ENCODE measurements around the gene NPTN.

The NPTN gene

GRCh38 chr15:73621286-73621826 lies 11.8 kb downstream of the NPTN start:
- peaks cover 6% of the 10 kb centered on the region for H3K36me3 Mint-ChIP-seq (ENCODE audit: low read depth)
- H3K27ac Mint-ChIP-seq: no peak overlapping the region
- peaks cover 55% of the 10 kb centered on the region for H3K4me1 Mint-ChIP-seq (ENCODE audit: low read depth)
- no peaks in the 10 kb centered on the region for H3K9me3 Mint-ChIP-seq
- no peak overlapping the region for H3K4me3 Mint-ChIP-seq
- H3K27me3 Mint-ChIP-seq: no peaks in the 10 kb centered on the region

DNA sequence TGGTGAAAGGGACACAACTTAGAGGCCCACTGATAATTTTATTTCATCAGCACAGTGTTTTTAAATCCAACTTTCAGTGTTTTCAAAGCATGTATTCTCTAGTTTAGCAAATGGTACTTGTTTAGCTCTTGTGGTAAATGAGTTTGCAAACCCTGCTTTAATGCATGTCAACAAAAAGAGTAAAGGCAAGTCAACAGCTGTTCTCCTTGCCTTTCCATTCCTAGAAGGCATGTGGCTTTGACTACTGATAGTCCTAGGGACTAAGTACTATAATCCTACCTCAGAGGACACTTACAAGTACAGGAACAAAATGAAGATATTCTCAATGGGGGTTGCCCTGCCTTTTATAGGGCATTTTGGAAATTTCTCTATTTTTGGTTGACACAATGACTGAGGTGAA lies 13.1 kb downstream of the NPTN start:
- Mint-ChIP-seq H3K36me3 (ENCODE audit: low read depth) (peaks cover 6% of the 10 kb centered on the region), H3K4me1 (ENCODE audit: low read depth) (peaks cover 53% of the 10 kb centered on the region), H3K4me3 (no peak overlapping the region), H3K27ac (no peak overlapping the region), H3K9me3 (no peaks in the 10 kb centered on the region), H3K27me3 (no peaks in the 10 kb centered on the region)

DNA sequence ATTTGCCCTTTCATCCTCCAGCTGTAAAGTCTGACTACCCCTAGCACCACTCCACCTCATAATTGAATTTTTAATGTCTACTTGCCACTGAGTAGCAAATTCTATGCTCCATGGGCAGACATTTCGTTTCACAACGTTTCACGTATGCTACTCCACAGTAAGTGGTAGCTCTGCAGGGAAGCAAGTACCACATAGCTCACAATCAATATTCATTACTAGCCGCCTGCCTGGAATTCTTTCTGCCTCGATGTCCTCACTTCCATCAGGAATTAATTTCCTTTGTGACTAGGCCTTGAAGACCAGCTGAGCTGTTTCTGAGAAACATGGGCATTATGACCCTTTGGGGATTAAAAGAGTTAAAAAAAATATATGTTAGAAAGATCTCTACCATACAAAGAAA lies 15.3 kb downstream of the NPTN start:
- Mint-ChIP-seq H3K4me3 (no peak overlapping the region), H3K27ac (no peak overlapping the region), H3K27me3 (no peaks in the 10 kb centered on the region), H3K4me1 (ENCODE audit: low read depth) (peaks cover 48% of the 10 kb centered on the region), H3K9me3 (no peaks in the 10 kb centered on the region), H3K36me3 (ENCODE audit: low read depth) (peaks cover 6% of the 10 kb centered on the region)

DNA sequence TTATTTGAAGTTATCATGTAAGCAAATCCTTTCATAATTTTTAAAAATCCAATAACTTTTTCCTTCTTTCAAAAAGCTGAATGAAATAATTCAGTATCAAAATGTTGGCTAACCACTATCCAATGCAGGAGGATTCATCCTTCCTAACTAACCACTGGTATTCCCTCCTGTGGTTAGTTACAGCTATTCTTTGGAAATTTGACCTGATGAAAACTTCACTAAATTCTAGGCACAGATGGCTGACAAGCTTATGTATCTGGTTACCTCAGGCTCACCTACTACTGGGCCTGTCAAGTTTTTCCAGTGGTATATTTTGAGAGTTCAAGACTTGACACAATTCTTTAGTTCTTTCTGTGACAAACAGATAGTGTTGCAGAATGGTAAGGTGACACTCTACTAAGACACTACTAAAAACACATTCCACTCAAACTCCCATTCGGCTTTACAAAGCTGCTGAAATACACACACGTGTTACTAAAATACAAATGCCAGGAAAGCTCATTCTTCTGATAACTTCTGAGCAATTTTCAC lies 15.8 kb downstream of the NPTN start:
- no peak overlapping the region for H3K27ac Mint-ChIP-seq
- no peak overlapping the region for H3K4me3 Mint-ChIP-seq
- H3K9me3 Mint-ChIP-seq: no peaks in the 10 kb centered on the region
- peaks cover 6% of the 10 kb centered on the region for H3K36me3 Mint-ChIP-seq (ENCODE audit: low read depth)
- H3K27me3 Mint-ChIP-seq: no peaks in the 10 kb centered on the region
- peaks cover 44% of the 10 kb centered on the region for H3K4me1 Mint-ChIP-seq (ENCODE audit: low read depth)

- H3K27me3 Mint-ChIP-seq: no peaks in the 10 kb centered on the region
- H3K27ac Mint-ChIP-seq: peak overlapping the region; percentile 8
- no peak overlapping the region for H3K4me3 Mint-ChIP-seq
- H3K4me1 Mint-ChIP-seq (ENCODE audit: low read depth): peaks cover 54% of the 10 kb centered on the region
- H3K36me3 Mint-ChIP-seq (ENCODE audit: low read depth): peaks cover 8% of the 10 kb centered on the region
- H3K9me3 Mint-ChIP-seq: no peaks in the 10 kb centered on the region
Measured at GRCh38 chr15:73608941-73609340, 24.2 kb downstream of the NPTN start.

DNA sequence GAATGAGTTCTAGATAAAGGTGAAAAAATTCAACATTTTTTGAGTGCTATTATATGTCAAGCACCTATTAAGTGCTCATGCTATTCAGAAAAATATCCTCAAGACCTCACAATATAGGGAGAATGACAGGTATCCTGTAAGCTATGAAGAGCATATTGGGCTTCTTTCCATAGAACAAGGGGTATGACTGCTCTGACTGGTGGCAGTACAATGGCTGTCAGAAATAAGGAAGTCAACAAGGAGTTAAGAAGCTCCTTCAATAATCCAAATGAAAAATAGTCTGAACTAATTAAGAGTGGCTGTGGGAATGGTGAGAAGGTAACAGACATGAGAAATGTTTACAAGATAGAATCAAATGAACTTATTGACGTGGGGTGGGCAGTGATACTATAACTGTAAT lies 24.7 kb downstream of the NPTN start:
- peaks cover 8% of the 10 kb centered on the region for H3K36me3 Mint-ChIP-seq (ENCODE audit: low read depth)
- no peak overlapping the region for H3K4me3 Mint-ChIP-seq
- H3K27me3 Mint-ChIP-seq: no peaks in the 10 kb centered on the region
- peak overlapping the region; percentile 8 for H3K27ac Mint-ChIP-seq
- peaks cover 54% of the 10 kb centered on the region for H3K4me1 Mint-ChIP-seq (ENCODE audit: low read depth)
- no peaks in the 10 kb centered on the region for H3K9me3 Mint-ChIP-seq

GRCh38 chr15:73607843-73608242 lies 25.3 kb downstream of the NPTN start:
- Mint-ChIP-seq H3K4me1 (ENCODE audit: low read depth) (peaks cover 54% of the 10 kb centered on the region), H3K9me3 (no peaks in the 10 kb centered on the region), H3K27me3 (no peaks in the 10 kb centered on the region), H3K27ac (no peak overlapping the region), H3K36me3 (ENCODE audit: low read depth) (peaks cover 8% of the 10 kb centered on the region), H3K4me3 (no peak overlapping the region)

DNA sequence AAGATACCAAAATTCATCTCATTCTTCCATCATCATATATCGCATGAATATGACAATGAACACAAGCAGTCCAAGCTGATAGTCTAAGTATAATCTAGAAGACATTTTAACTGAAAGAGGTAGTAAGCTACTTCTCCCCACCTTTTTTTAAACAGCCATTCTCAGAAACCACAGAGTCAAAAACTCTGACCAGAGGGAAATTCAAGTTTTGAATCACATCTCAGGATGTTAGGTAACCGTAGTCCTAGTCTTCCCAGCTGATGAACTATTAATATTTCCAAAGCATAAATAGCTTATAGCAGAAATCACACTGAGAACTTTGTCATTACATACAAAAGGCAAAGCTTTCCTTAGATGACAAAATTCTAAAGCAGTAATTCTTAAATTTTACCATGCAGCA lies 25.8 kb downstream of the NPTN start:
- Mint-ChIP-seq H3K9me3 (no peaks in the 10 kb centered on the region), H3K27me3 (no peaks in the 10 kb centered on the region), H3K4me1 (ENCODE audit: low read depth) (peaks cover 54% of the 10 kb centered on the region), H3K27ac (no peak overlapping the region), H3K36me3 (ENCODE audit: low read depth) (peaks cover 8% of the 10 kb centered on the region), H3K4me3 (no peak overlapping the region)

DNA sequence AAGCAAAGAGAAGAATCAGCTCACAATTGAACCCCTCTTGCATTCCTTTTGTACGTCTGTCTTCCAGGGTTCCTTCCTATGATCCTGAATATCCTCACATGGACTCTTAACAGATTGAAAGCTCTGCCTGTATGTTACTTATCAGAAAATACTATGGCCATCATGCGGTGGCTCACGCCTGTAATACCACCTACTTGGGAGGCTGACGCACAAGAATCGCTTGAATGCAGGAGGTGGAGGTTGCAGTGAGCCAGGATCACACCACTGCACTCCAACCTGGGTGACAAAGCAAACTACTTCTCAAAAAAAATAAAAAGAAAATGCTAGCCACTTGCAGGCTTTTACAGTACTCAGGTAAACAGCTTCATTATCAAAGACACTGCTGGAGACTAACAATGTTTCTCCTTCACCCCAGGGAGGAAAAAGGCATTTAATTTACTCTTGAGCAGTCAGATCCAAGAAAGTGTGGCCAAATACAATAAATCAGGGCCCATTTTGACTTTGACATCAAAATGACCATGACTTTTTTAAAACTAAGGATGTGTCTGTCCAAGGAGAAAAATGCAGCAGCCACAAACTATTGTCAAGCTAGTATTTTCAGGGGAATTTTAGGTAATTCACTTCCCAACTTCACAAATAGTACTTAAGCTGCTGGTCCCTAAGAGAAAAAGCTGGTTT lies 27.3 kb downstream of the NPTN start:
- Mint-ChIP-seq H3K4me1 (ENCODE audit: low read depth) (peaks cover 49% of the 10 kb centered on the region), H3K4me3 (no peak overlapping the region), H3K27me3 (no peaks in the 10 kb centered on the region), H3K9me3 (no peaks in the 10 kb centered on the region), H3K27ac (no peak overlapping the region), H3K36me3 (ENCODE audit: low read depth) (peaks cover 8% of the 10 kb centered on the region)

DNA sequence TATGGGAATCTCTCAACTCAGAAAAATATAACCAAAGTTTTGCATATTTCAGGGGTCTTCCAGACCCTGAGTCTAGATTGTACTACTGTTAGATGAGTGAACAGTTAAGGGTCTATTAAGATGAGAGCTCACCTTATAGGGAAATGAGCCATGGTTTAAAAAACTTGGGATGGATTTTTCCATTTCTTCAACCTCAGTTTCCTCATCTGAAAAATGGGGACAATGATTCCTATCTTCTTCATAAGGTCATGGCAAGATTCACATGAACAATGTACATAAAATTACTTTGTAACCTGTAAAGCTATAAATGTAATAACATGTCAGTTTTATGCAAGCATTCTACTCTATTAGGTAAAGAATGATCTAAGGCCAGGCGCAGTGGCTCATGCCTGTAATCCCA lies 28.7 kb downstream of the NPTN start:
- peaks cover 35% of the 10 kb centered on the region for H3K4me1 Mint-ChIP-seq (ENCODE audit: low read depth)
- no peak overlapping the region for H3K4me3 Mint-ChIP-seq
- peaks cover 8% of the 10 kb centered on the region for H3K36me3 Mint-ChIP-seq (ENCODE audit: low read depth)
- H3K27ac Mint-ChIP-seq: no peak overlapping the region
- no peaks in the 10 kb centered on the region for H3K27me3 Mint-ChIP-seq
- no peaks in the 10 kb centered on the region for H3K9me3 Mint-ChIP-seq

- H3K4me1 Mint-ChIP-seq (ENCODE audit: low read depth): peaks cover 20% of the 10 kb centered on the region
- no peaks in the 10 kb centered on the region for H3K9me3 Mint-ChIP-seq
- no peak overlapping the region for H3K27ac Mint-ChIP-seq
- H3K36me3 Mint-ChIP-seq (ENCODE audit: low read depth): peaks cover 8% of the 10 kb centered on the region
- H3K4me3 Mint-ChIP-seq: no peak overlapping the region
- no peaks in the 10 kb centered on the region for H3K27me3 Mint-ChIP-seq
Measured at GRCh38 chr15:73602992-73603391, 30.2 kb downstream of the NPTN start.

DNA sequence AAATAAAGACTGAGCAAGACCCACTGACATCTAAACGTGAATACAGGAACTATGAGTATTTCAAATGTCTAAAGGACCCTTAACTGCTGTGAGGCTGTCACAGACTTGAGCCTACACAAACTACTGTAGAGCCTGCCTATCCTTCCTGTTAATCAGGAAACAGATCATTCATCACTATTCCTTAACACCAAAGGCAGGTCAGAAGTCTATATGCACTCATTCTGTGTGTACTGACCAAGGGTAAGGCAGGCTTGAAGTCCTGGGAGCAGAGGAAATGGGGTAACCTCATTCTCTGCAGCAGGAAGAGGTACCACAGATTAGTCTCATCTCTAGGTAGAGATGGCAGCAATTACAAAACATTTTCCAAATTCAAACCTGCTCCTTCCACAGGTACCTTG lies 30.7 kb downstream of the NPTN start:
- no peaks in the 10 kb centered on the region for H3K9me3 Mint-ChIP-seq
- H3K27me3 Mint-ChIP-seq: no peaks in the 10 kb centered on the region
- H3K36me3 Mint-ChIP-seq (ENCODE audit: low read depth): peaks cover 8% of the 10 kb centered on the region
- H3K4me1 Mint-ChIP-seq (ENCODE audit: low read depth): peaks cover 14% of the 10 kb centered on the region
- no peak overlapping the region for H3K4me3 Mint-ChIP-seq
- H3K27ac Mint-ChIP-seq: no peak overlapping the region

GRCh38 chr15:73601451-73602445 lies 31.4 kb downstream of the NPTN start:
- no peaks in the 10 kb centered on the region for H3K27me3 Mint-ChIP-seq
- peaks cover 8% of the 10 kb centered on the region for H3K36me3 Mint-ChIP-seq (ENCODE audit: low read depth)
- H3K9me3 Mint-ChIP-seq: no peaks in the 10 kb centered on the region
- H3K27ac Mint-ChIP-seq: no peak overlapping the region
- H3K4me3 Mint-ChIP-seq: no peak overlapping the region
- H3K4me1 Mint-ChIP-seq (ENCODE audit: low read depth): peaks cover 7% of the 10 kb centered on the region

DNA sequence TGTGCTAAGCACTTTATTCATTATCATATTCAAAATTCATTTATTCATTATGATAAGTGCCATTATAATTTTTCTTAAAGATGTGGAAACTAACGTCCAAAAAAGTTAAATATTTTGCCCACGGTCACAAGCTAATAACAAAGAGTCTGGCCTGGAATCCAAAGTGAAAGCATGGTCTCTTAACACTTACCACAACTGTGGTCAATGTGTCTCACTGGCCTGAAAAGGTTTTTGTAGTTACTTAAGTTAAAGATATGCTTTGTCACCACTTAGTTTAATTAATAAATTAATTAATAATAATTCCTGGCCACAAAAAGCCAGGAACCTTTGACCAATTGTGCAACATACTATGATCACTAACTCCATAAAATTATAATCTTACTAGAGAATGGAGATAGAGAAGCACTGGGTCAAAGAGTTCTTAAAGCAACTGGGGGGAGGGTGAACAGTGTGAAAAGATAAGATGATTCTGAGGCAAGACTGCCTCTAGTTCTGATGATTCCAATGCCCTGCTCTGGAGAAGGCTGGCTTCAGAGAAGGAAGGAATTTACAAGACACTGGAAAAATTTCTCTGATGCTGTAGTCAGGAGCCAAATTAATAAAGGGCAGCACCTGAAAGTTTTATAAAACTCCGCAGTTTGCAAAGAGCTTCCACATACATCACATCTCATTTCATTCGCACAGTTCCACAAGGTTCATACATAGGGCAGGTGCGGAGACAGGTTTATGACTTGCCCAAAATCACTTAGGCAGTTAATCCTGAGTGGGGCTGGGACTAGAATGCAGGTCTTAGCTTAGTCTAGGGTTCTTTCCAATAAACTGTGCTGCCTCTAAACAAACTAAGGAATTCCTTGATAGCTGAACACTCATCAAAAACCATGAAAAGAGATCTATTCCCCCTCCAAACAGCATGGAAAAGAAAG lies 32.5 kb downstream of the NPTN start:
- Mint-ChIP-seq H3K4me3 (no peak overlapping the region), H3K36me3 (ENCODE audit: low read depth) (peaks cover 8% of the 10 kb centered on the region), H3K4me1 (ENCODE audit: low read depth) (peaks cover 6% of the 10 kb centered on the region), H3K27me3 (no peaks in the 10 kb centered on the region), H3K27ac (no peak overlapping the region), H3K9me3 (no peaks in the 10 kb centered on the region)

All from stimulated activated naive CD8-positive, alpha-beta T cell treated with anti-CD3 and anti-CD28 coated beads, Interleukin-15, Interleukin-2, amounts not matched to agents 100 ng/mL and 50 ng/mL, for 24 hours (primary cell).